Right lobe of liver (tissue), 4 donors: ENCODE results near the gene ADARB2.

Source experiments
- POLR2A ChIP-seq: fragments of 450-650 bp; IDR thresholded peaks from one replicate; pipeline ENCODE4 v1.6.1; 2017; ENCODE audit warnings: antibody characterized with exemption, mild to moderate bottlenecking
- TF ChIP-seq, protein P1 (sequence below), 4 donors: fragments of 200-600 bp in 3 of 4; fragments of 450-650 bp in 1 of 4; IDR thresholded peaks; one replicate each; pipeline versions ENCODE4 v1.5.1 to v1.8.0; 2016 to 2022; ENCODE audit warnings: antibody characterized with exemption in 4 of 4, mild to moderate bottlenecking in 2 of 4
- donor health status: DM: no; HTN: no; CAD: no.
- donor health status: DM: no; HTN: no; CAD: no.
- donor health status: DM: no; HTN: yes; CAD: no.

GRCh38 chr10:1411451-1411850 is 325.9 kb downstream of the ADARB2 start:
- TF ChIP-seq, protein P1, sequence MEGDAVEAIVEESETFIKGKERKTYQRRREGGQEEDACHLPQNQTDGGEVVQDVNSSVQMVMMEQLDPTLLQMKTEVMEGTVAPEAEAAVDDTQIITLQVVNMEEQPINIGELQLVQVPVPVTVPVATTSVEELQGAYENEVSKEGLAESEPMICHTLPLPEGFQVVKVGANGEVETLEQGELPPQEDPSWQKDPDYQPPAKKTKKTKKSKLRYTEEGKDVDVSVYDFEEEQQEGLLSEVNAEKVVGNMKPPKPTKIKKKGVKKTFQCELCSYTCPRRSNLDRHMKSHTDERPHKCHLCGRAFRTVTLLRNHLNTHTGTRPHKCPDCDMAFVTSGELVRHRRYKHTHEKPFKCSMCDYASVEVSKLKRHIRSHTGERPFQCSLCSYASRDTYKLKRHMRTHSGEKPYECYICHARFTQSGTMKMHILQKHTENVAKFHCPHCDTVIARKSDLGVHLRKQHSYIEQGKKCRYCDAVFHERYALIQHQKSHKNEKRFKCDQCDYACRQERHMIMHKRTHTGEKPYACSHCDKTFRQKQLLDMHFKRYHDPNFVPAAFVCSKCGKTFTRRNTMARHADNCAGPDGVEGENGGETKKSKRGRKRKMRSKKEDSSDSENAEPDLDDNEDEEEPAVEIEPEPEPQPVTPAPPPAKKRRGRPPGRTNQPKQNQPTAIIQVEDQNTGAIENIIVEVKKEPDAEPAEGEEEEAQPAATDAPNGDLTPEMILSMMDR (IDR thresholded peaks at IDR 0.05) = no peak
- no peak for TF ChIP-seq POLR2A
